Parathyroid adenoma (tissue), 2 donors: ENCODE data around the gene DPF3.
"Not testable (repeated sequence)": the region's sequence is repeated elsewhere in the genome, so short reads cannot be mapped to it uniquely, and the experiment has no call there.

Experiments used
- H2AFZ ChIP-seq: fragments of 300-600 bp; sonication (generic); one replicate; pipeline ENCODE4 v1.7.0; 2017; ENCODE audit warnings: antibody characterized with exemption, mild to moderate bottlenecking
- H3K27ac ChIP-seq: fragments of 300-600 bp; sonication (generic); one replicate; pipeline ENCODE4 v1.7.0; 2017
- H3K27me3 ChIP-seq: fragments of 300-600 bp; sonication (generic); one replicate; pipeline ENCODE4 v1.7.0; 2017; ENCODE audit warnings: low read length; ENCODE audit not compliant: control insufficient read depth, insufficient read depth
- H3K36me3 ChIP-seq: fragments of 300-600 bp; sonication (generic); one replicate; pipeline ENCODE4 v1.7.0; 2017; ENCODE audit warnings: low read length; ENCODE audit not compliant: control insufficient read depth, insufficient read depth
- H3K4me1 ChIP-seq: fragments of 300-600 bp; sonication (generic); one replicate; pipeline ENCODE4 v1.7.0; 2017; ENCODE audit warnings: control low read depth
- H3K4me2 ChIP-seq: fragments of 300-600 bp; sonication (generic); one replicate; pipeline ENCODE4 v1.7.0; 2017; ENCODE audit warnings: low read length
- H3K4me3 ChIP-seq: fragments of 300-600 bp; sonication (generic); one replicate; pipeline ENCODE4 v1.7.0; 2017; ENCODE audit warnings: low read depth, low read length
- H3K79me2 ChIP-seq: fragments of 300-600 bp; sonication (generic); one replicate; pipeline ENCODE4 v1.7.0; 2017; ENCODE audit warnings: control low read depth
- H3K9ac ChIP-seq: fragments of 300-600 bp; sonication (generic); one replicate; pipeline ENCODE4 v1.7.0; 2017; ENCODE audit warnings: mild to moderate bottlenecking
- H3K9me3 ChIP-seq: fragments of 300-600 bp; sonication (generic); one replicate; pipeline ENCODE4 v1.7.0; 2017; ENCODE audit warnings: low read length; ENCODE audit not compliant: control insufficient read depth
- TF ChIP-seq, protein P1 (sequence below): fragments of 300-600 bp; sonication (generic); IDR thresholded peaks from one replicate; pipeline ENCODE4 v1.7.0; 2017; ENCODE audit warnings: antibody characterized with exemption, mild to moderate bottlenecking
- donor health status: primary hyperparathyroidism.

Gene DPF3

DNA sequence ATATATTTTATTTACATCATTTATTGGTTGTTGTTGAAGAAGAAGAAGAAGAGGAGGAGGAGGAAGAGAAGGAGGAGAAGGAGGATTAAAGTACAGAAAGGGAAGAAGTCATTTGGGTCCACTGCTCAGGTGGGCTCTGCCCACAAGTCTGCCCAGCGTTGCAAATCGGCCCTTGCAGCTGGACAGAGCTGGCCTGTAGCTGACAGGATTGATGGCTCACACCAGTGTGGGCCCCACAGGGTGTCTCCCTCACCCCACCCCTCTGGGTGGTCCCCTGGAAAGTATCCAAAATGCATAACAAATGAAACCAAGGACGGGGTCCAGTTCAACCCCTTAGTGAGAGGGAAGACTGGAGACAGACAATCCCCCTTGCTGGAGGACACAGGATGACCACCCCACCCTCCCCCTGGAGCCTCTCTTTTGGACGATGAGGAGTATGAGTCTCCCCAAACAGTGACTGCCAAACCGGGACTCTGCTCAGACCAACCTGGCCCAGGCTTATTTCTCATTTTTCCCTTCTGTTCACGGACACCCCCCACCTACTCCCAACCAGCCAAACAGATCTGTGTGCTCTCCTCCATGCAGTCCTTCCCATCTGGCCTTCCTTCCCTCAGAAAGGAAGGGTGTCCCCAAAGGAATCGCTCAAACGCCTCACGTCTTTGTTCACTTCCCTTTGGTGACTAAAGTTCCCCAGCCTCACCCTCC is 17.7 kb downstream of the DPF3 start:
- H3K27ac ChIP-seq: no peak overlapping the region
- TF ChIP-seq, protein P1, sequence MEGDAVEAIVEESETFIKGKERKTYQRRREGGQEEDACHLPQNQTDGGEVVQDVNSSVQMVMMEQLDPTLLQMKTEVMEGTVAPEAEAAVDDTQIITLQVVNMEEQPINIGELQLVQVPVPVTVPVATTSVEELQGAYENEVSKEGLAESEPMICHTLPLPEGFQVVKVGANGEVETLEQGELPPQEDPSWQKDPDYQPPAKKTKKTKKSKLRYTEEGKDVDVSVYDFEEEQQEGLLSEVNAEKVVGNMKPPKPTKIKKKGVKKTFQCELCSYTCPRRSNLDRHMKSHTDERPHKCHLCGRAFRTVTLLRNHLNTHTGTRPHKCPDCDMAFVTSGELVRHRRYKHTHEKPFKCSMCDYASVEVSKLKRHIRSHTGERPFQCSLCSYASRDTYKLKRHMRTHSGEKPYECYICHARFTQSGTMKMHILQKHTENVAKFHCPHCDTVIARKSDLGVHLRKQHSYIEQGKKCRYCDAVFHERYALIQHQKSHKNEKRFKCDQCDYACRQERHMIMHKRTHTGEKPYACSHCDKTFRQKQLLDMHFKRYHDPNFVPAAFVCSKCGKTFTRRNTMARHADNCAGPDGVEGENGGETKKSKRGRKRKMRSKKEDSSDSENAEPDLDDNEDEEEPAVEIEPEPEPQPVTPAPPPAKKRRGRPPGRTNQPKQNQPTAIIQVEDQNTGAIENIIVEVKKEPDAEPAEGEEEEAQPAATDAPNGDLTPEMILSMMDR: no peak

DNA sequence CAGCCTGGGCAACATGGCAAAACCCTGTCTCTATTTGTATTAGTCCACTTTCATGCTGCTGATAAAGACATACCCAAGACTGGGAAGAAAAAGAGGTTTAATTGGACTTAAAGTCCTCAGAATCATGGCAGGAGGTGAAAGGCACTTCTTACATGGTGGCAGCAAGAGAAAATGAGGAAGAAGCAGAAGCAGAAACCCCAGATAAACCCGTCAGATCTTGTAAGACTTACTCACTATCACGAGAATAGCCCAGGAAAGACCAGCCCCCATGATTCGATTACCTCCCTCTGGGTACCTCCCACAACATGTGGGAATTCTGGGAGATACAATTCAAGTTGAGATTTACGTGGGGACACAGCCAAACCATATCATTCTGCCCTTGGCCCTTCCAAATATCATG is 23.0 kb downstream of the DPF3 start:
- H3K79me2 ChIP-seq, H2AFZ ChIP-seq, H3K4me2 ChIP-seq, H3K9ac ChIP-seq, H3K4me3 ChIP-seq, H3K27me3 ChIP-seq, H3K36me3 ChIP-seq, H3K4me1 ChIP-seq, H3K9me3 ChIP-seq, H3K27ac ChIP-seq: not testable (repeated sequence)

More for the DNA sequence above, 17.7 kb downstream of the DPF3 start:
- no peaks in the 10 kb centered on the region for H3K4me1 ChIP-seq
- no peaks in the 10 kb centered on the region for H3K9me3 ChIP-seq
- H3K4me3 ChIP-seq: no peak overlapping the region
- H3K4me2 ChIP-seq: no peak overlapping the region
- peaks cover 3% of the 10 kb centered on the region for H3K79me2 ChIP-seq
- no peaks in the 10 kb centered on the region for H3K36me3 ChIP-seq
- H3K9ac ChIP-seq: no peak overlapping the region
- no peak overlapping the region for H2AFZ ChIP-seq
- no peaks in the 10 kb centered on the region for H3K27me3 ChIP-seq

DNA sequence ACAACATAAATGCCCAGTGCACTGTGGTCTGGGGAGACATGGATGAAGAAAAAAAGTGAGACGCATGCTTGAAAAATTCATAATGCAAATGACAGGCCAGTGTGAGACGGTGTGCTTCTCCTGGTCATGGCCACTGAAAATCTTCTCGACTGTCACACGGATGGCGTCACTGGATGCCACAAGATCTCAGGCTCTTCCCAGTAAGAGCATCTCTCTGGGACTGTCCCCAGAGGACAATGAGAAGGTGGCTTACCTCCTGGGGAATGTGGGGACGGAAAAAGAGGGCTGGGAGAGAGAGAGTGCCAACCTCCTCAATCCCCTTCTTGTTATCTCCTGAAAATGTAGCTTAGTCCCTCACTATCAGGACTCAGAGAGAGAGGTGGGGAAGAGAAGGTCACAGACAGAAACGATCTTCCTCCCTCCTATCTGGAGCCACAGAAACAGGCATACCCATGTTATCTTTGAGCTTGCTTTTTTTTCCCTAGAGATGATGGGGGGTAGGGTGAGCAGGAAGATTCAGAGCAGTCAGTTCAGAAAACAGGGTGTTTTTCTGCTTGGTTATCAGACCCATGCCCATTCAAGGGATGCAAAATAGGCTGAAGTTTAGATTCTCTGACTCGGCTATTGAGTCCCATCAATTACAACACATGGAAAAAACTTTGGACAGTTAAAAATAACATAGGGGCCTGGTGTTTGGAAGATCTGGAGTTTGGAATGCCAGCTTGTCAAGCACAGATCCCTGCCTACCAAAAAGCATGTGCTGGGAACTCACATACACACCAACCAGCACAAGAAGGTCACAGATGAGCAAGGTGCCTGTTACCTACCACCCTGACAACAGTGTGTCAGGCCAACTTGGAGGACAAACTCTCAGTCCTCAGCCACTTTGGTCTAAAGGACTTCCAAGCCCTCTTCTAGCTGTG is 24.2 kb downstream of the DPF3 start:
- Histone ChIP-seq H3K36me3 (no peaks in the 10 kb centered on the region), H3K27ac (no peak overlapping the region), H3K4me1 (no peaks in the 10 kb centered on the region), H3K9me3 (no peaks in the 10 kb centered on the region), H3K9ac (no peak overlapping the region), H3K4me2 (no peak overlapping the region), H2AFZ (no peak overlapping the region), H3K27me3 (no peaks in the 10 kb centered on the region), H3K4me3 (no peak overlapping the region), H3K79me2 (peaks cover 4% of the 10 kb centered on the region)
- TF ChIP-seq, protein P1: no peak

DNA sequence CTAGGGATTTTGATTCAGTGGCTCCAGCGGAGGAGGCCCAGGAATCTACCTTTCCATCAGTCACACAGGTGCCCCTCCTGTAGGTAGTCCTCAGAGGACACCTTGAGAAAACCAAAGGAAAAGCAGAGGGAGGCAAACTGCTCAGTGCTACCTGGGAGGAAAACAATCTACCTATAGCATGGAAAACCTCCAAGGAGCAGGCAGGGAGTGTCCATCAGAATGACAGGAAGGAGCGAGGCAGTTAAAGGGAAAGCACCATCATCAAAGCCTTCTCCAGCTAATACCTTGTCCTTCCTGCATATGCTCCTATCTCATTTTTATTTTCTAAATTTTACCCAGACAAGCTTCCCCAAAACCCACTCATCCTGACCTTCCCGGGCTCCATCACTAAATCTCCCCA is 25.4 kb downstream of the DPF3 start:
- no peak overlapping the region for H2AFZ ChIP-seq
- peaks cover 4% of the 10 kb centered on the region for H3K79me2 ChIP-seq
- TF ChIP-seq, protein P1: no peak
- H3K4me2 ChIP-seq: no peak overlapping the region
- H3K4me3 ChIP-seq: no peak overlapping the region
- no peaks in the 10 kb centered on the region for H3K4me1 ChIP-seq
- H3K36me3 ChIP-seq: no peaks in the 10 kb centered on the region
- no peaks in the 10 kb centered on the region for H3K9me3 ChIP-seq
- no peak overlapping the region for H3K27ac ChIP-seq
- H3K9ac ChIP-seq: no peak overlapping the region
- H3K27me3 ChIP-seq: no peaks in the 10 kb centered on the region

DNA sequence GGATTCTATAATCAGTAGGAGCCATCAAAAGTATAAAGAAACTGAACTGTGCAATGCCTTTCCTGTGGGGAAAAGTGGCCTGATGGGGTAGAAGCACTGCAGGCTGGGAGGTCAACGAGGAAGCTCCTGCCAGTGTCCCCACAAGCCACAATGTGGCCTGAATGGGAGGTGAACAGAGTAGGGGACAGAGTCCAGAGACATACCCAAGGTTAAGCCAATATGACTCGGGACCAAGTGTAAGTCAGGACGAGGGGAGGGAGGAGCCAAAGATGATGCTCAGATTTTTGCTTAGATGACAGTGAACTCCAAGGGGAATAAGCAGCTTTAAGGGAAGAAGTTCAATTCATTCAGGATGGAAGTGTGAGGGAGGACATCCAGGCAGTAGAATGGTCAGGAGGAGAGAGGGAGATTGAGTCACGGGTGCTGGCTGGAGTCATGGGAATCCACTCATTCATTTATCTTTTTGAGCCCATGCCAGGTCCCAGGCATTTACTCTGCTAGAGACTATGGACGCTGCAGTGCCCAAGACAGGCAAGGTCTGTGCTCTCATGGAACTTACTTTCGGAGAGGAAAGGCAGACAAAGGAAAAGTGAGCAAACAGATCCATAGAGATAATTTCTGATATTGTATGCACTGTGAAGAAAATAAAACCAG is 29.1 kb downstream of the DPF3 start:
- Histone ChIP-seq H3K9ac (no peak overlapping the region), H3K4me2 (no peak overlapping the region), H3K9me3 (no peaks in the 10 kb centered on the region), H2AFZ (no peak overlapping the region), H3K79me2 (peaks cover 2% of the 10 kb centered on the region), H3K4me3 (no peak overlapping the region), H3K27me3 (no peaks in the 10 kb centered on the region), H3K27ac (no peak overlapping the region), H3K4me1 (no peaks in the 10 kb centered on the region), H3K36me3 (no peaks in the 10 kb centered on the region)
- TF ChIP-seq, protein P1: no peak
